Sigmoid colon (tissue), 3 donors: ENCODE results near the gene ARRDC4.

Experiments used
- CTCF ChIP-seq, 4 experiments: fragments of 450-650 bp in 3 of 4; fragments of 200-600 bp in 1 of 4; IDR thresholded peaks; one replicate each; pipeline ENCODE4 v1.5.1; 2016 to 2019; ENCODE audit warnings: antibody characterized with exemption in 4 of 4, mild to moderate bottlenecking in 3 of 4, moderate library complexity in 2 of 4
- POLR2A ChIP-seq, 2 donors: fragments of 450-650 bp; IDR thresholded peaks; one replicate each; pipeline ENCODE4 v1.6.1; 2016; ENCODE audit warnings: antibody characterized with exemption in 2 of 2, mild to moderate bottlenecking in 2 of 2, moderate library complexity in 2 of 2

GRCh38 chr15:97955529-97955928, 5.0 kb upstream of the ARRDC4 start:
- TF ChIP-seq CTCF (IDR thresholded peaks at IDR 0.05) (no peak), POLR2A (IDR thresholded peaks at IDR 0.05) (no peak)
